ENCODE results near the gene CXCR6.
A peak's percentile ranks its signal among the peaks of the same experiment; 100 is the strongest.

Gene CXCR6

GRCh38 chr3:45943207-45943846 lies at the start of gene CXCR6:
Gene CXCR6, plus strand, starts transcription at chr3:45943464. Its CDS starts 3,018 bp downstream, at chr3:45946482.
- DNase-seq (ENCODE audit: low spot score), result no peak

GRCh38 chr3:45894015-45894414 lies 49.2 kb upstream of the CXCR6 start:
- peak; percentile 14 for DNase-seq (ENCODE audit: low spot score)

GRCh38 chr3:45895686-45896468 lies 47.4 kb upstream of the CXCR6 start:
- no peak for DNase-seq (ENCODE audit: low spot score)

GRCh38 chr3:45896956-45897355 lies 46.3 kb upstream of the CXCR6 start:
- DNase-seq (ENCODE audit: low spot score), result no peak

- no peak for DNase-seq (ENCODE audit: low spot score)
Measured at GRCh38 chr3:45904931-45905330, 38.3 kb upstream of the CXCR6 start.

DNA sequence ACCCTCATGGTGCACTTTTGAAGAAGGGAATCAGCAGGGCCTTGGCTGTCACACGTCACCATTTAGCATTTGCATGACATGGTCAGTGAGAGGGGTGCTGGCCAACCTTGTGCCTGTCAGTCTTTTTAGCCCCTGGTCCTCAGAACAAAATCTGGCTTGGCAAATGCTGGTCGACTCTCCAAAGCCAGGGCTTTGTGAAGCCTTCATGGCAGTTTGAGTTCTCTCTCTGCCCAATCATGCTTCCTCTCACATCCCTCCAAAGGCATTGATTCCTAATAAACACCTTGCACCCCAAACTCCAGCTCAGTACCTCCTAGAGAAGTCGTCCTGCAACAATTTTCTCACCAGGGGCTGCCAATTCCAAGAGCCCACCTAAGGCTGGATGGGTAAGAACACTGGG lies 37.5 kb upstream of the CXCR6 start:
- DNase-seq (ENCODE audit: low spot score), result no peak

DNA sequence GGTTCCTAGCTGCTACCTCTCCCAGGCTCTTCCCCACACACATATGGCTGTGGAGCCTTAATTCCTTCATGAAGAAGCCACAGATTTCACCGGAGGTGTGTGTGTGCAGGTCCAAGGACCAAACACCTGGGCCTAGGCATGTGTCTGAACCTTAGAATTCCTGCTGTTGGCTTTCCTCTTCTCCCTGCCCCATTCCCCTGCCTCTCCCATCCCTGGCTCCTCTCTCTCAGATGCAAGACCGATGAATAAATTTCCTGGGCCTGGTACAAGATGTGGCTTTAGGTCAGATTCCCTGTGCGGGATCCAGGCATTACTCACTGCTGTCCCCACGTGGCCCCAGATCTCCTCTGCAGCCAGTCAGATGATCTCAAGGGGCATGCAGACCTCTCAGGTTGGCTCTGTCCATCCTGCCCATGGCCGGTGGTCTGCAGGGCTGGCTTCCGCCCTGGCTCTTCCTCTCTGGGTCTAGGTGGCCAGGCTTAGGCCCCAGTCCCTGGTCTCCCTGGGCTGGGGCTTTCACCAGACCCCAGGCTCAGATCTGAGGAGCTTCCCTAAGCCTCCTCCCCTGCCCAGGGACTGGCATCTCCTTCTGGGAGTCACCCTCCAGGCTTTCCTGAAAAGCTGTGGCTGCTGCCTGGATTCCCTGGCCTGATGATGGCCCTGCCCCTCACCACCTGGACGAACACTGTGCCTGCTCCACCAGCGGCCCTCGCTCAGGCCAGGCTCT lies 36.4 kb upstream of the CXCR6 start:
- no peak for DNase-seq (ENCODE audit: low spot score)

DNA sequence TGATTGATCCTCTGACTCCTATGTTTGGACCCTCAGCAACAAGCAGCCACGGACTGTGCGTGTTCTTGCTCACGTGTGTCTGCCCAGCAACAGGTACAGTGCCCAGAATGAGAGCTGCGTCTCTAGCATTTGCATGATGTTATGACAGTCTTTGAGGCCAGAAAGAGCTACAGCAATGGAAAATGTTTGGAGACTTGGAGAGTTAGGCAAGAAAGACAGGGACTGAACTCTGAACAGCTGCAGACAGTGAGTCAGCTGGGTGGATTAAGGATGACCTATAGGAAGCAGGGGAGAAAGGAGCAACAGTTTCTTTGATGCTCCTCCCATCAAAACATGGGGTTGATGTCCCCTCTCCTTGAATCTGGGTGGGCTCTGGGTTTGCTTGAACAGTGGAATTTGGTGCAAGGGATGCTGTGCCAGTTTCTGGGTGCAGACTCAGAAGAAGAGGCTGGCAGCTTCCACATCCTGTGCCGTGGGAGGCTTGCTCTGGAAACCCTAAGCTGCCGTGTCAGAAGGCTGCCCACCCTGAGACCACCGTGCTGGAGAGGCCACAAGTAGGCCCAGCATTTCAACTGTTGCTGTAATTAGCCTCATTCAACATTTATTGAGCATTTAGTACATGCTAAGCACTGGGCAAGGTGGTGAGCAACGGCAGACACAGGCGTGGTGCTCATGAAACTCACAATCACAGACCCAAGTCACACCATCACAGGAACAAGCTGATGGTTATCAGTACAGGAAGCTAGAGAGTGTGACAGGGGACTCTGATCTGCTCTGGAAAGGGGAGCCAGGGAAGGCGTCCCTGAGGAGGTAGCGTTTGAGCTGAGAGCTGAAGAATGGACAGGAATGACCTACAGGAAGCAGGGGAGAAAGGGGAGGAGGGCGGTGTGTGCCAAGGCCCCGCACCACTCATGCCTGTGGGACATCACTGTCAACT lies 35.2 kb upstream of the CXCR6 start:
- no peak for DNase-seq (ENCODE audit: low spot score)

DNA sequence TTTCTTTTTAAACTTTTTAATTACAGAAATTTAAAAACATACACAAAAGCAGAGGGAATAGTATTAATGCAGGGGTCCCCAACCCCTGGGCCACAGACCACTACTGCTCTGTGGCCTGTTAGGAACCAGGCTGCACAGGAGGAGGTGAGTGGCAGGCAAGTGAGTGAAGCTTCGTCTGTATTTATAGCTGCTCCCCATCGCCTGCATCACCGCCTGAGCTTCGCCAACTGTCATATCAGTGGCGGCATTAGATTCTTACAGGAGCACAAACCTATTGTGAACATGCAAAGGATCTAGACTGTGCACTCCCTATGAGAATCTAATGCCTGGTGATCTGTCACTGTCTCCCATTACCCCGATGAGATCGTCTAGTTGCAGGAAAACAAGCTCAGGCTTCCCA lies 34.5 kb upstream of the CXCR6 start:
- DNase-seq (ENCODE audit: low spot score), result no peak

GRCh38 chr3:45909542-45909941 lies 33.7 kb upstream of the CXCR6 start:
- no peak for DNase-seq (ENCODE audit: low spot score)

GRCh38 chr3:45910892-45911291 lies 32.4 kb upstream of the CXCR6 start:
- no peak for DNase-seq (ENCODE audit: low spot score)

GRCh38 chr3:45911511-45912226 lies 31.6 kb upstream of the CXCR6 start:
- DNase-seq (ENCODE audit: low spot score), result no peak

- DNase-seq (ENCODE audit: low spot score), result no peak
Measured at GRCh38 chr3:45912435-45912834, 30.8 kb upstream of the CXCR6 start.

DNA sequence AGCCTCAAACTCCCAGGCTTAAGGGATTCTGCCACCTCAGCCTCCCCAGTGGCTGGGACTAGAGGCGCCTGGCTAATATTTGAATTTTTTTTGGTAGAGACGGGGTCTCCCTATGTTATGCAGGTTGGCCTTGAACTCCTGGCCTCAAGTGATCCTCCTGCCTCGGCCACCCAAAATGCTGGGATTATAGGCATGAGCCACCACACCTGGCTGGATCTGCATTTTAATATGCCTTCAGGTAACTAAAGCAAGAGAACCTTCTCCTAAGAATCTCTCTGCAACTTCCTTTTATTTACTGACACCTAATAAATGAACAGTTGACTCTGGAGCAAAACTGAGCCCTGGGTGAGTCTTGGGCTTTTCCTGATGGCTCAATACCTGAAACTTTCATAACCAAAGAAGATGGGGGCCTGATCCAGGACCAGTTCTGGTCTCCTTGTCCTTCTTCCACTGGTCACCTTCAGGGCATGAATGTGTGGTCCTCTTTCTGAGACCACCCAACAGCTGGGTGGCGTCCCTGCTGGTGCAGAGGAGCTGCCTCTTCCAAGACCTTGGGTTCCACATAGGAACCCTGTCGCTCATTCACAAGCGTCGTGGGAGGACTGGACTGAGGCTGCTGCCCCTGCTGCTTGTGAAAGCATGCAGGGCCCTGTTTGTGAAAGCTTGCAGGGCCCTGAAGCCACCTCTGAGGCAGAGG lies 28.8 kb upstream of the CXCR6 start:
- no peak for DNase-seq (ENCODE audit: low spot score)

- no peak for DNase-seq (ENCODE audit: low spot score)
Measured at GRCh38 chr3:45915059-45915439, 28.2 kb upstream of the CXCR6 start.

DNA sequence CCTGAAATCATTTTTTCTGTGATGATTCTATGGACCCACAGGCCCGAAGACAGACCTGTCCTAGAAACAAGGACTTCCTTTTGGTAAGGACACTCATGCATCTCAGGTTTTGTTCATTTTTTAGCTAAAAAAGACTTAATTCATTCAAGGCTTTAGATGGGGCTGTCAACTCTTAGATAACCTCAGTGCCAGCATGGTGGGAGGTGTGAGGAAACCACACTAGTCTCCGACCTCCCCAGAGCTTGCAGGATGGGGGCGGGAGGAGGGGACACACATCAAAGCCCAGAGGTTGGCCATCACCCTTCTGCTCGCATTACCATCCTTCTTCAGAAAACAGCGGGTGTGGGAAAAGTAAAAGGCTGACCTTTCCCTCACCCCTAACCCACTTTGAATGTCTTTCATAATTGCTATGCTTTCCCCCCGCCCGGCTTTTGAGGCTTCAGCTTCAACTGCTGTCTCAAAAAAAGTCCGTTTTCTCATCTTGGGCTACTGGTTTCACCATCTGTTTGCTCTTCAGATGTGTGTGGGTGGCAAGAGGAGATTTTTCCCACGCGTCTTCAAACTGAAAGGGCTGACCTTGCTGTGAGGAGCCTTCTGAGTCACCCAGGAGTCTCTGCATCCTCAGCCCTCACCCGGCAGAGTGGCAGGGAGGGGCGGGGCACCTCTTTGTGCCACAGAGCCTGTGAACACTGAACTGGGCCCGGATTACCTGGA lies 27.6 kb upstream of the CXCR6 start:
- peak; percentile 67 for DNase-seq (ENCODE audit: low spot score)

GRCh38 chr3:45917146-45917898 lies 25.9 kb upstream of the CXCR6 start:
- DNase-seq (ENCODE audit: low spot score), result no peak

- DNase-seq (ENCODE audit: low spot score), result no peak
Measured at GRCh38 chr3:45921158-45922038, 21.9 kb upstream of the CXCR6 start.

GRCh38 chr3:45922039-45922326 lies 21.3 kb upstream of the CXCR6 start:
- DNase-seq (ENCODE audit: low spot score), result no peak

All from NAMALWA (cell line).